HUES64 (cell line): Measurements from ENCODE around the gene TANGO6.

Source experiments
- H3K27ac ChIP-seq: 2 replicates; pipeline ENCODE4 v1.7.0; 2013; ENCODE audit warnings: low read depth, low read length, inconsistent platforms
- H3K27me3 ChIP-seq: 2 replicates; pipeline ENCODE4 v1.6.1; 2013; ENCODE audit warnings: mild to moderate bottlenecking, low read length; ENCODE audit not compliant: insufficient read depth
- H3K36me3 ChIP-seq: 2 replicates; pipeline ENCODE4 v1.6.1; 2013; ENCODE audit warnings: mild to moderate bottlenecking, low read length; ENCODE audit not compliant: insufficient read depth
- H3K4me1 ChIP-seq: 2 replicates; pipeline ENCODE4 v1.6.1; 2013; ENCODE audit warnings: mild to moderate bottlenecking, low read length, moderate library complexity; ENCODE audit not compliant: insufficient read depth
- H3K4me3 ChIP-seq: 2 replicates; pipeline ENCODE4 v1.5.1; 2013; ENCODE audit warnings: mild to moderate bottlenecking, low read length, moderate library complexity
- H3K9ac ChIP-seq: 2 replicates; pipeline ENCODE4 v1.6.1; 2013; ENCODE audit warnings: mild to moderate bottlenecking, low read depth, low read length
- H3K9me3 ChIP-seq: 2 replicates; pipeline ENCODE4 v1.6.1; 2013; ENCODE audit warnings: low read depth, low read length; ENCODE audit not compliant: insufficient read depth
- WGBS: fragments of 150-250, 120-280 bp; methylation state at CpG from one replicate; pipeline ENCODE4 v1.1.7; 2013; ENCODE audit warnings: missing lambda C conversion rate; 5-methylcytosine and 5-hydroxymethylcytosine counted together

The TANGO6 gene

DNA sequence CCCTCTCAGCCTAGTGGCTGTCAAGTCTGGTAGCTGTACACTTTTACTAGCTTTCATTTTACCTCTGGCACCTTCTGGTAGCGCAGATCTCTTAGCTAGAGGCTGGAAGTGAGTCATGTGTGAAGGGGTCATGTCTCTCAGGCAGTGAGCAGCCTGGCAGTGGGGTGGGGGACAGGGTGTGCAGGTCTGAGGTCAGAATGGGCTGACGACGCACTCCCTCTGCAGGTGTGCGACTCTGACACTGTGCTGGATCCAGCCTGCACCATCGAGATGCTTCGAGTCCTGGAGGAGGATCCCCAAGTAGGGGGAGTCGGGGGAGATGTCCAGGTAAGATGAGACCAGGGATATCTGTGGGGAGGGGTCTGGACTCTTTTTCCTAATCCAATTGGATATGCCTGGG lies 269.9 kb downstream of the TANGO6 start:
- no peaks in the 10 kb centered on the region for H3K9me3 ChIP-seq
- no peaks in the 10 kb centered on the region for H3K27me3 ChIP-seq
- H3K36me3 ChIP-seq: peaks cover 91% of the 10 kb centered on the region
- WGBS: 95% methylated on average over 7 of the region's 7 CpGs
- no peak overlapping the region for H3K9ac ChIP-seq
- no peak overlapping the region for H3K4me3 ChIP-seq
- peaks cover 8% of the 10 kb centered on the region; the same call in 1 of the 2 replicates for H3K4me1 ChIP-seq
- no peak overlapping the region for H3K27ac ChIP-seq

DNA sequence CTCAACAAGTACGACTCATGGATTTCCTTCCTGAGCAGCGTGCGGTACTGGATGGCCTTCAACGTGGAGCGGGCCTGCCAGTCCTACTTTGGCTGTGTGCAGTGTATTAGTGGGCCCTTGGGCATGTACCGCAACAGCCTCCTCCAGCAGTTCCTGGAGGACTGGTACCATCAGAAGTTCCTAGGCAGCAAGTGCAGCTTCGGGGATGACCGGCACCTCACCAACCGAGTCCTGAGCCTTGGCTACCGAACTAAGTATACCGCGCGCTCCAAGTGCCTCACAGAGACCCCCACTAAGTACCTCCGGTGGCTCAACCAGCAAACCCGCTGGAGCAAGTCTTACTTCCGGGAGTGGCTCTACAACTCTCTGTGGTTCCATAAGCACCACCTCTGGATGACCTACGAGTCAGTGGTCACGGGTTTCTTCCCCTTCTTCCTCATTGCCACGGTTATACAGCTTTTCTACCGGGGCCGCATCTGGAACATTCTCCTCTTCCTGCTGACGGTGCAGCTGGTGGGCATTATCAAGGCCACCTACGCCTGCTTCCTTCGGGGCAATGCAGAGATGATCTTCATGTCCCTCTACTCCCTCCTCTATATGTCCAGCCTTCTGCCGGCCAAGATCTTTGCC lies 271.1 kb downstream of the TANGO6 start:
- H3K9ac ChIP-seq: no peak overlapping the region
- H3K27ac ChIP-seq: no peak overlapping the region
- no peaks in the 10 kb centered on the region for H3K27me3 ChIP-seq
- WGBS: 96% methylated on average over 25 of the region's 25 CpGs
- H3K4me3 ChIP-seq: no peak overlapping the region
- H3K9me3 ChIP-seq: no peaks in the 10 kb centered on the region
- H3K4me1 ChIP-seq: no peaks in the 10 kb centered on the region
- H3K36me3 ChIP-seq: peaks cover 97% of the 10 kb centered on the region

DNA sequence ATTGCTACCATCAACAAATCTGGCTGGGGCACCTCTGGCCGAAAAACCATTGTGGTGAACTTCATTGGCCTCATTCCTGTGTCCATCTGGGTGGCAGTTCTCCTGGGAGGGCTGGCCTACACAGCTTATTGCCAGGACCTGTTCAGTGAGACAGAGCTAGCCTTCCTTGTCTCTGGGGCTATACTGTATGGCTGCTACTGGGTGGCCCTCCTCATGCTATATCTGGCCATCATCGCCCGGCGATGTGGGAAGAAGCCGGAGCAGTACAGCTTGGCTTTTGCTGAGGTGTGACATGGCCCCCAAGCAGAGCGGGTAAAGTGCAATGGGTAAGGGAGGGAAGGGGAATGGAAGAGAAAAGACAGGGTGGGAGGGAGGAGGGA lies 271.6 kb downstream of the TANGO6 start:
- Histone ChIP-seq H3K36me3 (peaks cover 97% of the 10 kb centered on the region), H3K9ac (no peak overlapping the region), H3K27me3 (no peaks in the 10 kb centered on the region), H3K27ac (no peak overlapping the region), H3K4me3 (no peak overlapping the region), H3K9me3 (no peaks in the 10 kb centered on the region), H3K4me1 (no peaks in the 10 kb centered on the region)
- 95% methylated on average over 6 of the region's 6 CpGs for WGBS

DNA sequence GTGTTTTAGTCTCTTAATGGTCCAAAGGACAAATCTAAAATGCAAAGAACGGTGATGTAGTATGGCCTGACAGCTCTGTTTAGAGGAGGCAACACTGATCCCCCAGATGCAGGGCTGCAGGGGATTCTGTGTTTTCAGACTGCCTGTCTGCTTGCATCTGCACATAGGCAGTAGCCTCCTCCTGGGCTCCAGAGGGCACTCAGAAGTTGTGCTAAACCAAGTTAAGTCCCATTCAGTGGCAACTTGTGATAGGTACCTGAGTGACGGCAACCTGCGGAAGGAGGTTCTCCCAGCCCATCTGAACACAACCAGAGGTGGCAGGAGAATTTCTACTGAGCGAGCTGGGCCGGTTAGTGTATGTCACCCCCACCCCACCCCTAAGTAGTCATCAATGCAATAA lies 272.0 kb downstream of the TANGO6 start:
- Histone ChIP-seq H3K9me3 (no peaks in the 10 kb centered on the region), H3K27ac (no peak overlapping the region)
- WGBS: 95% methylated on average over 5 of the region's 5 CpGs

DNA sequence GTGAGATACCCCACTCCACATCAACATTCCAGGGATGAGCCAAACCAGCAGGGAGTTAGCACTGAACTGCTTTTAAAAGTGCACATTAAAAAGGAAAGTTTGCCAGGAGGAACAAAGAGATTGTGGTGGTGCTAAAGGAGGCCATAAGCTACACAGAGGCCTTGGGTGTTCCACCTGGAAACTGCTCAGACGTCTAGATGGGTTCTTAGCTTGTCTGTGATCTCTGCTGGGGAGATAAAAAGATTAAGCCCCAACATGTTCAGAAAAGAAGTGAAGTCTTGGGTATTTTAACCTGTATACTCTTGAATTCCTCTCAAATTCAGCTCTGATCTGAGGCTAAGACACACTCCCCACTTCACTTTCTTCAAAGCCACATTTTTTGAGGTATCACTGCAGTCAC lies 272.5 kb downstream of the TANGO6 start:
- Histone ChIP-seq H3K9me3 (no peaks in the 10 kb centered on the region), H3K4me1 (no peaks in the 10 kb centered on the region), H3K9ac (no peak overlapping the region), H3K4me3 (no peak overlapping the region), H3K36me3 (peaks cover 99% of the 10 kb centered on the region), H3K27me3 (no peaks in the 10 kb centered on the region), H3K27ac (no peak overlapping the region)
- WGBS: 93% methylated on average over 1 of the region's 1 CpG

More for the DNA sequence above, 272.0 kb downstream of the TANGO6 start:
- Histone ChIP-seq H3K4me3 (no peak overlapping the region), H3K9ac (no peak overlapping the region), H3K27me3 (no peaks in the 10 kb centered on the region), H3K4me1 (no peaks in the 10 kb centered on the region), H3K36me3 (peaks cover 99% of the 10 kb centered on the region)

DNA sequence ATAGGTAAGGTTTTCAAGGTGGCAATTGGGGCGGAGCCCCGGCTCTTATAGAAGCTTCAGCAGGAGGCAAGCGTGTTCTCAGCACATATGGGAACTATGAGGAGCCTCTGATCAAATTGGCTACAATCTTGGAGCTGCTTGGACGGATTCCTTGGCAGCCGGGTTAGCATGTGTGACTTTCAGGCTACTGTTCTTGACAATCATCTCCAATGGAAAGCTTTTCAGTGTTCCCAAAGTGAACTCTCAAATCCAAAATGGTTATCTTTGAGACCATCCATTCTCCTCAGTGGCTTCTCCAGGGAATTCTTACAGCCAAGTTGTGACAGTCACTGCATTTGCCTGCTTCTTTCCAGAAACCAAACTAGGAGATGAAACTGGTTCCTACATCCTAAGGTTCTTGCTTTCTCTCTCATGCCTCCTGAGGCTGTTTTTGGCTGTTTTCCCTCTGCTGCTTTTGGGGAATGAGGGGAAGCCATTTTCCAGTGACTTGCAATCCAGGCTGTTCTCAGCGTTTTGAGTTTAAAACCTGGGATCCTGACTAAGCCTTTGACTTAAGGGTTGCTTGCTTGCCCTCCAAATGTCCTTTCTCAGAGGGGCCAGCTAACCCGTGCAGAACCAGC lies 273.0 kb downstream of the TANGO6 start:
- Histone ChIP-seq H3K4me3 (no peak overlapping the region), H3K27me3 (no peaks in the 10 kb centered on the region), H3K9ac (no peak overlapping the region), H3K27ac (no peak overlapping the region), H3K4me1 (no peaks in the 10 kb centered on the region), H3K36me3 (peaks cover 99% of the 10 kb centered on the region), H3K9me3 (no peaks in the 10 kb centered on the region)
- WGBS: 94% methylated on average over 7 of the region's 7 CpGs

DNA sequence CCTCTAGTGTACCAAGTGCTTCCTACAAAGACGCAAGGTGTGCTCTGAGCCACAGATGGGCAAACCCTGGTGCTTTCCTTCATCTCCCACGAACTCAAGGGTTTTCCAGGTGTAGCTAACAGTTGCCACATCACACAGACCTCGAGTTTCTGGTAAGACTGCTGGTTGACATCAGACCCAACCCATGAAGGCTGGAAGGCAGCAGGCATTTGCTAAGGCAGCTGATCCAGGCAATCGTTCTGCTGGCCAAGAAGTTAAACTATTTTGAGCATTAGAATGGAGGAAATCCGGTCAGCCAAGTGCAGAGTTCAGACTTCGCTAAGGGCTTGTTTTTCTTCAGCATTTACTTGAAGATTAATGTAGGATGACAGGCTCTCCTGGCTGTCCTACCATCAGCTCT lies 273.6 kb downstream of the TANGO6 start:
- Histone ChIP-seq H3K36me3 (peaks cover 94% of the 10 kb centered on the region), H3K9me3 (no peaks in the 10 kb centered on the region), H3K27me3 (no peaks in the 10 kb centered on the region), H3K9ac (no peak overlapping the region), H3K4me1 (no peaks in the 10 kb centered on the region), H3K4me3 (no peak overlapping the region), H3K27ac (no peak overlapping the region)
- 94% methylated on average over 6 of the region's 6 CpGs for WGBS

DNA sequence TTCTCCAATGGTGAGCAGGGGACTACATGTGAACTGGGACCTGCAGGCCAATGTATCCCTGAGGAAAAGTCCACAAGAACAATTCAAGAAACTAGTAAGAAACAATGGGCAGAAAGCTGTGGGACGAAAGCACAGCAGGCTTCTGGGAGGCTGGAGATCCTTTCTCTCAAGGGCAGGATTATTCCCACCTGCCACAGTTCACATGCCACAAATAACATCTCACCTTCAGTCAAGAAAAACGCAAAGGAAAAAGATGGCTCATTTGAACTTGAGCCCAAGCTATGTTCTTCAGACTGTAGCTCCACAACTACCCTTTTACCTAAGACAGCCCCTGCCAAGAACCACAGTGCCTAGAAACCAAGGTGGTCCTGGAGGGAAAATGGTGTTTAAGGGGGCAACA lies 275.1 kb downstream of the TANGO6 start:
- Histone ChIP-seq H3K4me3 (no peak overlapping the region), H3K36me3 (peaks cover 84% of the 10 kb centered on the region), H3K27ac (no peak overlapping the region), H3K9me3 (no peaks in the 10 kb centered on the region), H3K27me3 (no peaks in the 10 kb centered on the region), H3K9ac (no peak overlapping the region), H3K4me1 (no peaks in the 10 kb centered on the region)
- WGBS: 98% methylated on average over 2 of the region's 2 CpGs

DNA sequence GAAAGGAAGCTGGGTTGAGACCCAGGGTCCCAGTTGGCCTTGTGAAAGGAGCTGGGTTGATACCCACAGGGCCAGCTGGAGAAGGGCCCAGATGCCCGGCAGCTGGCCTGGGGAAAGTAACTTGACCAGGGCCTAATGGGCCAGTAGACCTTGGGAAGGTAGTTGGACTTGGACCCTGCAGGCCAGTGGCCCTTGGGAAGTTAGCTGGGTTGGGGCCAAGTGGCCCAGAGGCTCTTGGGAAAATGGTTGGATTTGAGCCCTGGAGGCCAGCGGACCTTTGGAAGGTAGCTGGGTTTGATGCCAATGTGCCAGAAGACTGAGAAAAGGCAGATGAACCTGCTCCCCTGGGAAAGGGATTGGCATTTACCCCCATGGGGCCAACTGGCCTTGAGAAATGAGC lies 275.7 kb downstream of the TANGO6 start:
- peaks cover 80% of the 10 kb centered on the region for H3K36me3 ChIP-seq

DNA sequence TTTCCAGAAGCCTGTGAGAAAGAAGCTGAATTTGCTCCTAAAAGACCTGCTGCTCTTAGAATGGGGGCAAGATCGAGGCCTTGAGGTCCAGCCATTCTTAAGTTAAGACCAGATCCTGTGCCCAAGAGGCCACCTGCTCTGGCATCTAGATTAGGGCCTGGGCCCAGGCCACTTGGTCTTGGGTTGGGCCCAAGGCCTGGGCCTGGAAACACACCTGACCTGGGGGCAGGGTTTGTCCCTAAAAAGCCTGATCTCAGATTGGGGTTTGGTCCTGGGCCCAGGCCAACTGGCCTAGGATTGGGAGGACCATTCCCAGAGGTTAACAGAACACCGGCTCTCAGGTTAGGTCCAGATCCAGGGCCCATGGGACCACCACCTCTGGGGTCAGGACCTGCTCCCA lies 276.2 kb downstream of the TANGO6 start:
- Histone ChIP-seq H3K36me3 (peaks cover 74% of the 10 kb centered on the region), H3K27me3 (no peaks in the 10 kb centered on the region)
- WGBS: 97% methylated on average over 2 of the region's 2 CpGs

More for the DNA sequence above, 275.7 kb downstream of the TANGO6 start:
- Histone ChIP-seq H3K27me3 (no peaks in the 10 kb centered on the region), H3K27ac (no peak overlapping the region), H3K9ac (no peak overlapping the region), H3K4me3 (no peak overlapping the region), H3K9me3 (no peaks in the 10 kb centered on the region), H3K4me1 (no peaks in the 10 kb centered on the region)
- 92% methylated on average over 2 of the region's 2 CpGs for WGBS

DNA sequence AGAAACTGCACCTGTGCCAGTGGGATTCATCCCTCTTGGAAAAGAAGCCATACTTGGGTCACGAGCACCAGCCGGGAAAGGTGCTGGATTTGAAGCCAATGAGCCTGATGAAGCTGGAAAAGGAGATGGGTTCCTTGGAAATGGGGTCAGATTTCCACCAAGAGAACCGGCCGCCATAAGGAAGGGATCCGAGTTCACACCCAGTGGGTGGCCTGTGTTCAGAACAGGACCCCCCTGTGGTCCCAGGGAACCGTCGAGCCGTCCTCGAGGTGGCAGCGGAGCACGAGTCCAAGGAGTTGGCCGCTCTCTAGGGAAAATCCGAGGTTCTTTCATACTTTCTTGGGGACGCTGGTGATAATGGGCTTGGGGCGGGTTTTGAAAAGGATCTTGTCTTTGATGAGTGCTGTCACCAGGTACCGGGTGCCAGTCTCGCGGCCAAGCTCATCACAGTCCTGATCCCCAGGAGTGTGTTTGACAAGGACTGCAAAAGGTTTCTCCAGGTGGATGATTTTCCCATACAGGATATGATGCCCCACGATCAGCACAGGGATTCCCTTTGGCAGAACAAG lies 276.8 kb downstream of the TANGO6 start:
- WGBS: 94% methylated on average over 19 of the region's 19 CpGs
- no peak overlapping the region for H3K27ac ChIP-seq
- no peaks in the 10 kb centered on the region for H3K4me1 ChIP-seq
- no peak overlapping the region for H3K9ac ChIP-seq
- H3K27me3 ChIP-seq: no peaks in the 10 kb centered on the region
- H3K9me3 ChIP-seq: no peaks in the 10 kb centered on the region
- peaks cover 68% of the 10 kb centered on the region for H3K36me3 ChIP-seq
- no peak overlapping the region for H3K4me3 ChIP-seq

More for the DNA sequence above, 276.2 kb downstream of the TANGO6 start:
- no peak overlapping the region for H3K9ac ChIP-seq
- H3K4me3 ChIP-seq: no peak overlapping the region
- no peaks in the 10 kb centered on the region for H3K4me1 ChIP-seq
- H3K9me3 ChIP-seq: no peaks in the 10 kb centered on the region
- no peak overlapping the region for H3K27ac ChIP-seq
